Karpas-422 (cell line): Measurements from ENCODE around the gene MMS19. TPM values are rescaled to one million over a fixed set of nuclear protein-coding genes. Genes with fewer than 3 reads are reported as not detected.
"Not testable (repeated sequence)": the region's sequence is repeated elsewhere in the genome, so short reads cannot be mapped to it uniquely, and the experiment has no call there.

Experiments used
- DNase-seq: peaks from one replicate; pipeline ENCODE4 v3.0.0-alpha.2; 2015
- H2AFZ ChIP-seq: fragments of 200-600 bp; sonication (generic); 2 replicates; pipeline ENCODE4 v1.6.1; 2014; ENCODE audit warnings: antibody characterized with exemption, low read length, mixed read lengths
- H3K27ac ChIP-seq: fragments of 200-600 bp; sonication (generic); 2 replicates; pipeline ENCODE4 v1.5.1; 2014; ENCODE audit warnings: mild to moderate bottlenecking, low read length, moderate library complexity
- H3K27me3 ChIP-seq: fragments of 200-600 bp; sonication (generic); 2 replicates; pipeline ENCODE4 v1.6.1; 2014; ENCODE audit warnings: low read length, mixed read lengths
- H3K36me3 ChIP-seq: fragments of 200-600 bp; sonication (generic); 2 replicates; pipeline ENCODE4 v1.6.1; 2014; ENCODE audit warnings: low read length, mixed read lengths; ENCODE audit not compliant: insufficient read depth
- H3K4me1 ChIP-seq: fragments of 200-600 bp; sonication (generic); 2 replicates; pipeline ENCODE4 v1.6.1; 2014; ENCODE audit warnings: mild to moderate bottlenecking, low read length, mixed read lengths
- H3K4me2 ChIP-seq: fragments of 200-600 bp; sonication (generic); 2 replicates; pipeline ENCODE4 v1.6.1; 2014; ENCODE audit warnings: low read length, low read depth, mild to moderate bottlenecking; ENCODE audit not compliant: poor library complexity, severe bottlenecking
- H3K4me3 ChIP-seq: fragments of 200-600 bp; sonication (generic); 2 replicates; pipeline ENCODE4 v1.5.1; 2014; ENCODE audit warnings: mild to moderate bottlenecking, antibody characterized with exemption, low read length, mixed read lengths
- H3K79me2 ChIP-seq: fragments of 200-600 bp; sonication (generic); 2 replicates; pipeline ENCODE4 v1.6.1; 2014; ENCODE audit warnings: mild to moderate bottlenecking, low read length, mixed read lengths
- H3K9ac ChIP-seq: fragments of 200-600 bp; sonication (generic); 2 replicates; pipeline ENCODE4 v1.6.0; 2014; ENCODE audit warnings: low read length
- H3K9me2 ChIP-seq: fragments of 200-600 bp; sonication (generic), shearing (Covaris generic); replicated peaks from 2 replicates; pipeline ENCODE4 v1.6.0; 2014; ENCODE audit warnings: mild to moderate bottlenecking, low read length, moderate library complexity; ENCODE audit not compliant: insufficient read depth
- H3K9me3 ChIP-seq: fragments of 300-700, 200-600 bp; sonication (generic); 2 replicates; pipeline ENCODE4 v1.6.1; 2014; ENCODE audit warnings: low read length, mixed read lengths
- H4K20me1 ChIP-seq: fragments of 200-600 bp; sonication (generic); 2 replicates; pipeline ENCODE4 v1.6.1; 2014; ENCODE audit warnings: mild to moderate bottlenecking, antibody characterized with exemption, low read length, low read depth; ENCODE audit not compliant: insufficient read depth
- total RNA-seq: library from RNA; depleted of rRNA; stranded (reverse); fragments of >200 nt; shearing (Covaris generic); gene quantifications from 2 replicates; pipeline ENCODE4 v1.2.3, GENCODE V29; 2014; ENCODE audit warnings: low replicate concordance

Gene MMS19
- total RNA-seq, 1 experiment from 2014 or later, result 45.2 TPM

DNA sequence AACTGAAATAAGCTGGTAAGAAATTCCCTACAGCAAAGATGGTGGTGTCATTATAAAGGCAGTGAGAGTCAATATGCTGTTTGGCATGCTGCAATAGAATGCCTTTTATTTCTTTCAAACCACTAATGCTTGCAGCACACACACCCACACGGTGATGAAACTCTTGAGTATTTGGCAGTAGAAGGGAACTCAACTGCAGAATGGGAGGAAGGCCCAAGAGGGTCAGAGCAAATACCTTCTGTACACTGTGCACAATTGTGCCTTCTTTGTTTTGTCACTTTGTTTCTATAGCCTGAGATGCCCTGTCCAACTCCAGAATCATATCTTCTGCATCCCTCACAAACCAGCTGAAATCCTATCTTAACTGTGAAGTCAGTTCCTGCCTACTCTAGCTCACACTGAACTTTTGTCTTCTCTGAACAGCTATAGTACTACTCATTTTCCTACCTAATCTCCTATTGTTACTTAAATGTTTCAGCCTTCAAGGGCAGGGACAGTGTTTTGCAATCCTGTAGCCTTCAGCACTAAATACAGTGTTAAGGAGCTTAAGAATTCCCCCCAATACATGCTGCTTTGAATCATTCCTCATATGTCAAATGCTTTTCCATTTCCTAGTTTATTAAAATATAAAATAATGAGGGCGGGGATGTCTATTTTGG lies 22.2 kb downstream of the MMS19 start:
- DNase-seq, result no peak
- H4K20me1 ChIP-seq, result no peaks in the 10 kb centered on the region
- H3K27me3 ChIP-seq, result no peaks in the 10 kb centered on the region
- no peak overlapping the region for H3K4me2 ChIP-seq
- H3K9me2 ChIP-seq, result no peaks in the 10 kb centered on the region
- H3K36me3 ChIP-seq, result peaks cover 15% of the 10 kb centered on the region; the same call in 1 of the 2 replicates
- H3K4me3 ChIP-seq, result no peak overlapping the region
- no peaks in the 10 kb centered on the region for H3K4me1 ChIP-seq
- H3K79me2 ChIP-seq, result no peaks in the 10 kb centered on the region; the same call in 1 of the 2 replicates
- H2AFZ ChIP-seq, result no peak overlapping the region
- no peak overlapping the region for H3K27ac ChIP-seq
- no peaks in the 10 kb centered on the region for H3K9me3 ChIP-seq
- no peak overlapping the region for H3K9ac ChIP-seq

DNA sequence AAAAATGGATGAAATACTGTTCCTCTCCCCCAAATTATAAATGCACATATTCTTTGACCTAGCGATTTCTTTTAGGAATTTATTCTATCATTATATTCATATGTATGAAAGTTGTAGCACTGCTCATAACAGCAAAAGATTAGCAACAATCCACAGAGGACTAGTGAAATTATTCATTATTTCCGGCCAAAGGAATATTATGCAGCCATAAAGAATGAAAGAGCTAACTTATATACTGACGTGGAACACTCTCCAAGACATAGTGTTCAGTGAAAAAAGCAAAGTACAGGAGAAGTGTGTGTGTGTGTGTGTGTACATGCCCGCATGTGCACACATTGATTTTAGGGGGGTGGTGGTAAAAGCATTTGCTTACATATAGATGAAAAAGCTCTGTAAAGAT lies 23.3 kb downstream of the MMS19 start:
- Histone ChIP-seq H3K9me2 (no peaks in the 10 kb centered on the region), H3K4me3 (no peak overlapping the region), H3K9me3 (no peaks in the 10 kb centered on the region), H3K9ac (no peak overlapping the region), H3K79me2 (no peaks in the 10 kb centered on the region; the same call in 1 of the 2 replicates), H2AFZ (no peak overlapping the region), H3K27ac (no peak overlapping the region), H3K27me3 (no peaks in the 10 kb centered on the region), H3K4me2 (no peak overlapping the region), H3K4me1 (no peaks in the 10 kb centered on the region), H4K20me1 (no peaks in the 10 kb centered on the region), H3K36me3 (peaks cover 9% of the 10 kb centered on the region; the same call in 1 of the 2 replicates)
- no peak for DNase-seq

DNA sequence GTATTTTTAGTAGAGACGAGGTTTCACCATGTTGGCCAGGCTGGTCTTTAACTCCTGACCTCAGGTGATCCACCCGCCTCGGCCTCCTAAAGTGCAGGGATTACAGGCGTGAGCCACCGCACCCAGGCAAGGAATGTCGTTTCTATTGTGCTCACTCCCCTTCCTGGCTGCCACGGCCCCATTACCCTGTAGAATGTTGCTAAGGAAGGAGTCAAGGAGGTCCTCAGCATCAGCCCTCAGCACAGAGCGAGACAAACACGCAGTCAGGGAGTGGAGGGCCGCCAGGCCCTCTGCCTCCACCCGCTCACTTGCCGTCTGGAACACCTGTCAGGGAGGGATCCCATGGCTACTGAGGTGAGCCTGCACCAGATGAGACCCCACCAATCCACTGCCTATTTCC lies 29.4 kb downstream of the MMS19 start:
- not testable (repeated sequence) for DNase-seq

DNA sequence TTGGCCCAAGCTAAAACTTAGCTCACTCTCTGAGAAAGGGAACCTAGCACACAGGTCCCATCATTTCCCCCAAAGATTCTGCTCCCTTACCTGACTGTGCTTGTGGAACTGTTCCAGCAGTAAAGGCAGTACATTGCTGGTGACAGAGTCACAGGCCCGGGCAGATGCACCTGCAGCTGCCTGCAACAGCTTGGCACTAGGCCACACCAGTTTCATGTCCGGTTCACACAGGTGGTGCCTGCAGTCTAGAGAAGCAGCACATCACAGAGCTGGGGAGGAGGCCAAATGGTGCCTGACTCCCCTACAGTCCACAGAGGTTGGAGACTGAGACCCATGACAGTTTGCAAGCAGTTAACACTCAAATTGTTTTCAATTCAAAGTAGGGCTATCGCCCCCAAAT lies 30.1 kb downstream of the MMS19 start:
- Histone ChIP-seq H3K79me2 (no peaks in the 10 kb centered on the region), H3K36me3 (no peaks in the 10 kb centered on the region), H4K20me1 (no peaks in the 10 kb centered on the region), H3K9me3 (no peaks in the 10 kb centered on the region), H3K9me2 (no peaks in the 10 kb centered on the region), H3K4me3 (no peak overlapping the region), H3K4me1 (no peaks in the 10 kb centered on the region), H2AFZ (no peak overlapping the region), H3K27me3 (no peaks in the 10 kb centered on the region), H3K9ac (no peak overlapping the region), H3K27ac (no peak overlapping the region), H3K4me2 (no peak overlapping the region)
- no peak for DNase-seq

More for the DNA sequence above, 29.4 kb downstream of the MMS19 start:
- H2AFZ ChIP-seq, H3K27ac ChIP-seq, H3K4me3 ChIP-seq, H3K4me2 ChIP-seq, H4K20me1 ChIP-seq, H3K27me3 ChIP-seq, H3K79me2 ChIP-seq, H3K9ac ChIP-seq, H3K9me3 ChIP-seq, H3K9me2 ChIP-seq, H3K4me1 ChIP-seq, H3K36me3 ChIP-seq: not testable (repeated sequence)

DNA sequence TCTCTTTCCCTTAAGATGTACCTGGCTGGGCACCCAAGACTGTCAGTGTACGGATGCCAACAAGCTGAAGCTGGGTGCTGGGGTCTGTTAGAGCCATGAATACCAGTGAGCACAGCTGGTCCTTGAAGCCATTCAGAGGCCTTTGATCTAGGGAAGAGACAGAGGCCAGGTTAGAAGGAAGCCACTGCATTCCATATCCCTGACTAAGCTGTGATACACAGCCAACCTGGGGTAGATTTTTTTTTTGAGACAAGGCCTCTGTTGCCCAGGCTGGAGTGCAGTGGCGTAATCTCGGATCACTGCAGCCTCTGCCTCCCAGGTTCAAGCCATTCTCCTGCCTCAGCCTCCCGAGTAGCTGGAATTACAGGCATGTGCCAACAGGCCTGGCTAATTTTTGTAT lies 31.5 kb downstream of the MMS19 start:
- H3K9me2 ChIP-seq, result no peaks in the 10 kb centered on the region
- peaks cover 8% of the 10 kb centered on the region; the same call in 1 of the 2 replicates for H3K36me3 ChIP-seq
- H4K20me1 ChIP-seq, result no peaks in the 10 kb centered on the region
- no peak for DNase-seq
- H3K4me2 ChIP-seq, result no peak overlapping the region
- H3K9me3 ChIP-seq, result no peaks in the 10 kb centered on the region
- H3K4me1 ChIP-seq, result no peaks in the 10 kb centered on the region
- no peak overlapping the region for H3K4me3 ChIP-seq
- H3K79me2 ChIP-seq, result no peaks in the 10 kb centered on the region
- no peak overlapping the region for H2AFZ ChIP-seq
- no peak overlapping the region for H3K27ac ChIP-seq
- H3K27me3 ChIP-seq, result no peaks in the 10 kb centered on the region
- H3K9ac ChIP-seq, result no peak overlapping the region

DNA sequence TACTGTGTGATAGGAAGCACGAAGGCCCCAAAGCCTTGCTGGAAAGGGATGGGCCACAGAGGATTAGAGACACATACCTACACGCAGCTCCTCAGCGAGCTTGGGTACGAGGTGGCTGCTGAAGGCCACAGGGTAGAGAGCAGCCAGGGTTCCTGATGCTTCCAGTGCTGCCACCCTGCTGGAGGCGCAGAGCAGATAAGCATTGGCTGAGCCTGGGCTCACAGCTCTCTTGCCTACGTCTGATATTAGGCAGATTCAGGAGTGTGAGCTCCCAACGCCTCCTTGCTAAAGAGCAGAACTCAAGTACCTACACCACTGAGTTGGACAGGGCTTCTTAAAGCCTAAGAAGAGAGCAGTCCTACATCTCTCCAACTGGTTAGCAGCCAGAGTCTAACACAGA lies 32.2 kb downstream of the MMS19 start:
- H3K36me3 ChIP-seq, result peaks cover 8% of the 10 kb centered on the region; the same call in 1 of the 2 replicates
- no peaks in the 10 kb centered on the region for H4K20me1 ChIP-seq
- no peaks in the 10 kb centered on the region for H3K9me2 ChIP-seq
- H2AFZ ChIP-seq, result no peak overlapping the region
- H3K4me3 ChIP-seq, result no peak overlapping the region
- no peaks in the 10 kb centered on the region for H3K27me3 ChIP-seq
- no peaks in the 10 kb centered on the region for H3K9me3 ChIP-seq
- no peaks in the 10 kb centered on the region for H3K79me2 ChIP-seq
- H3K9ac ChIP-seq, result no peak overlapping the region
- H3K4me2 ChIP-seq, result no peak overlapping the region
- no peaks in the 10 kb centered on the region for H3K4me1 ChIP-seq
- H3K27ac ChIP-seq, result no peak overlapping the region
- no peak for DNase-seq

DNA sequence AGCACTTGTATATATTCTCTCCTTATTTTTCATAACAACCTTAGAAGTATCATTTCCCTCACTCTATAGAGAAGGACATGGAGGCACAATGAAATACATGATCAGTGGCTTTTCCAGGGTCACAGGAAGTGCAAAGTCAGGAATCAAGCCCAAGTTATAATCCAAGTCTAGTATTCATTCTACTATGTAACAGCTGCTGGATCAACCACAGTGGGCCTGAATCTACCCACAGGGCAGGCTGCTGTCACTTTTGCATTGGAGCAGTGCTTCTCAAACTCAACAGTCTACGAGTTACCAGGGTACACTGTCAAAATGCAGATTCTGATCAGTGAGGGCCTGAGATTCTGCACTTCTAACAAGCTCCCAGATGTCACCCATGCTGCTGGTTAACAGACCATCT lies 34.0 kb downstream of the MMS19 start:
- H3K27me3 ChIP-seq, result no peaks in the 10 kb centered on the region
- H3K79me2 ChIP-seq, result no peaks in the 10 kb centered on the region
- H3K36me3 ChIP-seq, result peaks cover 8% of the 10 kb centered on the region; the same call in 1 of the 2 replicates
- H2AFZ ChIP-seq, result no peak overlapping the region
- H4K20me1 ChIP-seq, result no peaks in the 10 kb centered on the region
- no peaks in the 10 kb centered on the region for H3K9me2 ChIP-seq
- H3K9me3 ChIP-seq, result no peaks in the 10 kb centered on the region
- no peak for DNase-seq
- H3K4me1 ChIP-seq, result no peaks in the 10 kb centered on the region
- H3K9ac ChIP-seq, result no peak overlapping the region
- no peak overlapping the region for H3K4me3 ChIP-seq
- no peak overlapping the region for H3K27ac ChIP-seq
- H3K4me2 ChIP-seq, result no peak overlapping the region

DNA sequence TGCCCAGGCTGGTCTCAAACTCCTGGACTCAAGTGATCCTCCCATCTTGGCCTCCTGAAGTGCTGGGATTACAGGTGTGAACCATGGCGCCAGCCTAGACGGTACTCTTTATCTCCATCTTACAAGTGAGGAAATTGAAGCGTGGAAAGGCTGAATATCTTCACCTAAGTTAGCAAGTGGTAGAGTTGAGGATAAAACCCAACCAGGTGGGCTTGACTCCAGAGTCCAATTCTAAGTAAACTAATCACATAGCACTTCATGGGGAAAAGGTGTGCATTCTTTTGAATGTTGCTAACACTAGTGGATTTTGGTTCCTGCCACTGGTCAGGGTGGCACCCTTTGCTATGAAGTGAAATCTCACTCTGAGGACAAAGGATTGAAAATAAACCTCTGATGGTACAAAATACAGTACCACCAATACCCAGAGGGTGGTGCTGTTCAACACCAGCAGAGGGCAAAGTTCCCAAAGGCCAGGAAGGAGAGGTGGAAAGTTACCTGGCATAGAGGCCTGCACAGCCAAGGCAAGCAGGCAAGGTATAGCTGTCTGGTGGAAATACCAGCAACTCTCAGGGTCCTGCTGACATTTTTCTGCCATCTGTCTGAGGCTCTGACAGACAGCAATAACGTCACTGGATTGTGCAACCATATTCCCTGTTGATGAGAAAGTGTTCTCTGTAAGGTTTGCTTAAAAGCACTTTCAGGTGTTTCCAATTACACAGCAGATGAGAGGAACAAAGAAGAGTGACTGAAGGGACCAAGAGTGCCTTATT lies 34.7 kb downstream of the MMS19 start:
- Histone ChIP-seq H3K4me1 (no peaks in the 10 kb centered on the region), H3K79me2 (no peaks in the 10 kb centered on the region), H3K36me3 (peaks cover 13% of the 10 kb centered on the region; the same call in 1 of the 2 replicates), H3K9ac (no peak overlapping the region), H2AFZ (no peak overlapping the region), H3K9me2 (no peaks in the 10 kb centered on the region), H4K20me1 (no peaks in the 10 kb centered on the region), H3K27ac (no peak overlapping the region), H3K27me3 (no peaks in the 10 kb centered on the region), H3K4me3 (no peak overlapping the region), H3K9me3 (no peaks in the 10 kb centered on the region), H3K4me2 (no peak overlapping the region)
- peak; percentile 66 for DNase-seq
